Trophoblast cell (in vitro differentiated cells and primary cell): ENCODE measurements around the gene LCE1E.

Source experiments
- DNase-seq, 2 donors: peaks; one replicate each; pipeline ENCODE4 v3.0.0-alpha.2; 2016
- H2AFZ ChIP-seq: 2 replicates; pipeline ENCODE4 v1.6.1; 2013; ENCODE audit warnings: low read length, moderate library complexity, mild to moderate bottlenecking; ENCODE audit not compliant: insufficient read depth, poor library complexity
- H2AK5ac ChIP-seq: 2 replicates; pipeline ENCODE4 v1.6.1; 2013; ENCODE audit warnings: mild to moderate bottlenecking, low read length
- H2BK120ac ChIP-seq: 2 replicates; pipeline ENCODE4 v1.6.1; 2013; ENCODE audit warnings: low read length, mild to moderate bottlenecking, moderate library complexity; ENCODE audit not compliant: insufficient read depth, poor library complexity
- H2BK12ac ChIP-seq: 2 replicates; pipeline ENCODE4 v1.6.1; 2013; ENCODE audit warnings: mild to moderate bottlenecking, low read length, moderate library complexity
- H2BK5ac ChIP-seq: 2 replicates; pipeline ENCODE4 v1.6.1; 2013; ENCODE audit warnings: low read length, low read depth, moderate library complexity, mild to moderate bottlenecking; ENCODE audit not compliant: poor library complexity
- H3K14ac ChIP-seq: 2 replicates; pipeline ENCODE4 v1.6.1; 2013; ENCODE audit warnings: mild to moderate bottlenecking, low read length
- H3K18ac ChIP-seq: 2 replicates; pipeline ENCODE4 v1.6.1; 2013; ENCODE audit warnings: mild to moderate bottlenecking, low read length
- H3K23ac ChIP-seq: 2 replicates; pipeline ENCODE4 v1.6.1; 2013; ENCODE audit warnings: low read length
- H3K27ac ChIP-seq: 2 replicates; pipeline ENCODE4 v1.5.1; 2013; ENCODE audit warnings: low read depth, mild to moderate bottlenecking, inconsistent platforms, low read length, moderate library complexity
- H3K27me3 ChIP-seq: 2 replicates; pipeline ENCODE4 v1.6.1; 2013; ENCODE audit warnings: inconsistent platforms, mild to moderate bottlenecking, low read length, moderate library complexity; ENCODE audit not compliant: insufficient read depth
- H3K36me3 ChIP-seq, 2 experiments: 1 replicate in 1 of 2; 2 replicates in 1 of 2; pipeline ENCODE4 v1.6.1; 2013; ENCODE audit warnings: low read length in 2 of 2, mild to moderate bottlenecking in 2 of 2, moderate library complexity in 1 of 2; ENCODE audit not compliant: insufficient read depth in 2 of 2, control insufficient read depth in 1 of 2
- H3K4ac ChIP-seq: 2 replicates; pipeline ENCODE4 v1.6.1; 2013; ENCODE audit warnings: low read depth, mild to moderate bottlenecking, low read length, moderate library complexity
- H3K4me1 ChIP-seq, 2 experiments: 1 replicate in 1 of 2; 2 replicates in 1 of 2; pipeline ENCODE4 v1.6.1; 2013; ENCODE audit warnings: low read length in 2 of 2, mild to moderate bottlenecking in 2 of 2, moderate library complexity in 1 of 2; ENCODE audit not compliant: insufficient read depth in 2 of 2, control insufficient read depth in 1 of 2
- H3K4me2 ChIP-seq: 2 replicates; pipeline ENCODE4 v1.6.1; 2013; ENCODE audit warnings: inconsistent platforms, mild to moderate bottlenecking, low read length, moderate library complexity
- H3K4me3 ChIP-seq: 2 replicates; pipeline ENCODE4 v1.5.1; 2013; ENCODE audit warnings: mild to moderate bottlenecking, low read depth, low read length, inconsistent platforms
- H3K79me1 ChIP-seq: one replicate; pipeline ENCODE4 v1.6.1; 2013; ENCODE audit warnings: low read length
- H3K79me2 ChIP-seq: 2 replicates; pipeline ENCODE4 v1.6.1; 2013; ENCODE audit warnings: low read length, mild to moderate bottlenecking; ENCODE audit not compliant: control insufficient read depth, insufficient read depth, poor library complexity
- H3K9ac ChIP-seq: 2 replicates; pipeline ENCODE4 v1.6.1; 2013; ENCODE audit warnings: mild to moderate bottlenecking, low read length
- H3K9me3 ChIP-seq: 2 replicates; pipeline ENCODE4 v1.6.1; 2013; ENCODE audit warnings: low read depth, mild to moderate bottlenecking, control low read depth, inconsistent platforms, low read length; ENCODE audit not compliant: insufficient read depth
- H4K12ac ChIP-seq: 2 replicates; pipeline ENCODE4 v1.6.1; 2013; ENCODE audit warnings: low read depth, mild to moderate bottlenecking, low read length, moderate library complexity
- H4K8ac ChIP-seq: 2 replicates; pipeline ENCODE4 v1.6.1; 2013; ENCODE audit warnings: low read depth, mild to moderate bottlenecking, low read length, moderate library complexity
- H4K91ac ChIP-seq: one replicate; pipeline ENCODE4 v1.6.1; 2013; ENCODE audit warnings: low read depth, mild to moderate bottlenecking, low read length, moderate library complexity
- WGBS: extraction: QIAGEN DNeasy Blood & Tissue Kit; methylation state at CpG from one replicate; pipeline ENCODE4 v1.1.7; 2013; ENCODE audit warnings: missing lambda C conversion rate; ENCODE audit not compliant: insufficient read length, insufficient coverage; ENCODE audit errors: extremely low coverage; 5-methylcytosine and 5-hydroxymethylcytosine counted together

Gene LCE1E

DNA sequence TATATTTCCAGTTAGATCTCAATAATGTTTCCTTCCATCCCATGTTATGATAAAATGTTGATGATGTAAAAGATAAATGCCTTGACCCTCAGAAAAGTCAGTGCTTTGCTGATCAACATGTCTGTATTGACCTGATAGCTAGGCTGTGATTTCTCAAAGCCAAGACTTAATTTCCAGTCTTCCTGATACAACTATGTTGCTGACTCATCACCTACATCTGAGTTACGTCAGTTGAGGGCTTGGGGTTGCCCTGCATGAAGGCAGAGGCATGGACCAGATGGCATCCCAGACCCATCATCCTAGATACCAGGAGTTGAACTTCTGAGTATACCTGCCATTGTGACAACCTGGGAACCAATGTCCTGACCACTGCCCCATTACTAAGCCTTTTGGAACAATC, 15.3 kb downstream of the LCE1E start:
- no peak overlapping the region for H3K14ac ChIP-seq
- no peak overlapping the region for H3K18ac ChIP-seq
- no peaks in the 10 kb centered on the region for H3K4me1 ChIP-seq
- H3K4ac ChIP-seq, result no peak overlapping the region
- H2AFZ ChIP-seq, result no peak overlapping the region
- no peak overlapping the region for H2BK5ac ChIP-seq
- H3K27me3 ChIP-seq, result no peaks in the 10 kb centered on the region
- H3K79me2 ChIP-seq, result no peaks in the 10 kb centered on the region
- H4K91ac ChIP-seq, result no peak overlapping the region
- no peak overlapping the region for H3K4me2 ChIP-seq
- H3K36me3 ChIP-seq, result no peaks in the 10 kb centered on the region
- H4K12ac ChIP-seq, result no peak overlapping the region
- H3K27ac ChIP-seq, result no peak overlapping the region
- no peak overlapping the region for H3K23ac ChIP-seq
- H2BK12ac ChIP-seq, result no peak overlapping the region
- no peak overlapping the region for H2AK5ac ChIP-seq
- H3K9ac ChIP-seq, result no peak overlapping the region
- no peak overlapping the region for H3K4me3 ChIP-seq
- no peaks in the 10 kb centered on the region for H3K79me1 ChIP-seq
- no peak overlapping the region for H2BK120ac ChIP-seq
- no peak overlapping the region for H4K8ac ChIP-seq
- DNase-seq, result no peak
- WGBS, result no CpG with 5 or more reads among the region's 1 CpG
- H3K9me3 ChIP-seq, result peaks cover 23% of the 10 kb centered on the region

DNA sequence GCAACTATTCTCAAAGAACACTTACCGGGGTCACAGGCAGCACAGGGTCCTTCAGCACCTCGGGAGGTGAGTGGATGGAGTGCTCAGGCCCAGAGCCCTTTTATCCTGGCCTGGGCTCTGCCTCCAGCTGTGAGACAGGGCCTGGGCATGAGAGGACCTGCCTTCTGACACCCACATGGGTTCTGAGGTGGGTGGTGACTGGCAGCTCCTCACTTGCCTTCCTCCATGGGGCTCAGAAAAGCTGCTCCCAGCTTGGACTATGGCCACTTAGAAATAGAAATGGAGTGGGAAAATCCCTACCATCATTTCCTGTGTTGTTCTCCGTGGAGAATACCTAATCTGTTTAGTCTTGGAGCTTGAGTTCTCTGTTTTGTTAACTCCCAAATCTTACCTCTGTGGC, 20.5 kb downstream of the LCE1E start, which contains the start of gene LCE1C:
TSS of gene LCE1C (minus strand) at position 76 of the 400 bp plus-strand sequence. CDS start 1,173 bp downstream, outside the sequence.
- Histone ChIP-seq H4K8ac (no peak within 1 kb of the TSS), H4K12ac (no peak within 1 kb of the TSS), H3K4me2 (no peak within 1 kb of the TSS), H3K9me3 (peaks cover 23% of the 10 kb centered on the region), H3K79me1 (no peaks in the 10 kb centered on the region), H3K4me3 (no peak within 1 kb of the TSS), H2AK5ac (no peak within 1 kb of the TSS), H2BK12ac (no peak within 1 kb of the TSS), H2AFZ (no peak within 1 kb of the TSS), H3K79me2 (no peaks in the 10 kb centered on the region), H3K18ac (no peak within 1 kb of the TSS), H4K91ac (no peak within 1 kb of the TSS), H3K9ac (peak within 1 kb of the TSS; percentile 18), H3K23ac (no peak within 1 kb of the TSS), H2BK5ac (no peak within 1 kb of the TSS), H3K27ac (no peak within 1 kb of the TSS), H3K36me3 (no peaks in the 10 kb centered on the region), H3K4ac (no peak within 1 kb of the TSS), H3K27me3 (no peaks in the 10 kb centered on the region), H3K14ac (no peak within 1 kb of the TSS), H3K4me1 (no peaks in the 10 kb centered on the region), H2BK120ac (no peak within 1 kb of the TSS)
- DNase-seq, result no peak
- no CpG with 5 or more reads among the region's 3 CpGs for WGBS

DNA sequence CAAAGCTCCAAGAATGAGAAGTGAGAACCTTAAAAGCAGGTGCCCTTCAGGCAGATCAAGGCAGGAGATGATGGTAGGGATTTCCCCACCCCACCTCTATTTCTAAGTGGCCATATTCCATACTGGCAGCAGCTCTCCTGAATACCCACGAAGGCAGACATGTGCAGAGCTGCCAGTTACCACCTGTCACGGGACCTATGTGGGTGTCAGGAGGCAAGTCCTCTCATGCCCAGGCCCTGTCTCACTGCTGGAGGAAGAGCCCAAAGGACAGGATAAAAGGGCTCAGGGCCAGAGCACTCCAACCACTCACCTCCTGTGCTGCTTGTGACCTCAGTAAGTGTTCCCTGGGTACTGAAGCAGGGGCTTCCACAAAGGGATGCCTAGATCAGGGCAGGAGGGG, 25.0 kb downstream of the LCE1E start:
- Histone ChIP-seq H4K12ac (no peak overlapping the region), H3K23ac (no peak overlapping the region), H3K27ac (no peak overlapping the region), H2AK5ac (no peak overlapping the region), H2AFZ (no peak overlapping the region), H2BK5ac (no peak overlapping the region), H3K79me2 (no peaks in the 10 kb centered on the region), H3K18ac (no peak overlapping the region), H4K91ac (no peak overlapping the region), H3K9me3 (peaks cover 16% of the 10 kb centered on the region), H3K4me2 (no peak overlapping the region), H2BK120ac (no peak overlapping the region), H3K36me3 (no peaks in the 10 kb centered on the region), H3K4ac (no peak overlapping the region), H3K14ac (no peak overlapping the region), H3K9ac (no peak overlapping the region), H3K79me1 (no peaks in the 10 kb centered on the region), H3K27me3 (no peaks in the 10 kb centered on the region), H3K4me3 (no peak overlapping the region), H2BK12ac (no peak overlapping the region), H4K8ac (no peak overlapping the region), H3K4me1 (no peaks in the 10 kb centered on the region)
- no peak for DNase-seq
- no CpG with 5 or more reads among the region's 2 CpGs for WGBS

DNA sequence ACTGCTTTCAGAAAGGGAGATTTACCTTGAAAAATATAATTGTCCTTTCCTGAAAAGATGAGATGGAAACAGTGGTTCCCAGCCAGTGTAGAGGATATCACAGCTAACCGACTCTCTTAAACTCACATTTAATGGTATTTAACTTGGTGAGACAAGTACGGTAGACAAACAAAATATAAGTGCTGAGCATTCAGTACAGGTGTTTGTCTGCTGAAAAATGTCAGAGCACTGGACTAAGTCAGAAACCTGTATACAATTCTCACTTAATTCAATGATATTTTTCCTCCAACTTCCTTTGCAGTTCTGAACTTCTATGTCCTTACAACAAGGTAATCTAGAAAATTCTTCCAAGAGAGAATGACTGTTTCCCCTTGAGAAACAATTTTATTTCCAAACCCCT, 25.6 kb downstream of the LCE1E start, which contains the start of gene LCE1B:
TSS of gene LCE1B (plus strand) at position 301 of the 400 bp plus-strand sequence. CDS start 476 bp downstream, outside the sequence.
- Histone ChIP-seq H3K79me2 (no peaks in the 10 kb centered on the region), H2BK12ac (no peak within 1 kb of the TSS), H3K23ac (no peak within 1 kb of the TSS), H3K9ac (no peak within 1 kb of the TSS), H3K14ac (no peak within 1 kb of the TSS), H2AFZ (no peak within 1 kb of the TSS), H2BK5ac (no peak within 1 kb of the TSS), H2AK5ac (no peak within 1 kb of the TSS), H3K18ac (no peak within 1 kb of the TSS), H3K27ac (no peak within 1 kb of the TSS), H3K79me1 (no peaks in the 10 kb centered on the region), H2BK120ac (no peak within 1 kb of the TSS), H3K4me1 (no peaks in the 10 kb centered on the region), H3K4me2 (no peak within 1 kb of the TSS), H4K12ac (no peak within 1 kb of the TSS), H4K8ac (no peak within 1 kb of the TSS), H3K4ac (no peak within 1 kb of the TSS), H3K9me3 (peaks cover 12% of the 10 kb centered on the region), H3K27me3 (no peaks in the 10 kb centered on the region), H3K36me3 (no peaks in the 10 kb centered on the region), H4K91ac (no peak within 1 kb of the TSS), H3K4me3 (no peak within 1 kb of the TSS)
- WGBS, result no CpG with 5 or more reads among the region's 2 CpGs
- DNase-seq, result no peak
